ENCODE data around the gene FAM114A1.

The FAM114A1 gene

DNA sequence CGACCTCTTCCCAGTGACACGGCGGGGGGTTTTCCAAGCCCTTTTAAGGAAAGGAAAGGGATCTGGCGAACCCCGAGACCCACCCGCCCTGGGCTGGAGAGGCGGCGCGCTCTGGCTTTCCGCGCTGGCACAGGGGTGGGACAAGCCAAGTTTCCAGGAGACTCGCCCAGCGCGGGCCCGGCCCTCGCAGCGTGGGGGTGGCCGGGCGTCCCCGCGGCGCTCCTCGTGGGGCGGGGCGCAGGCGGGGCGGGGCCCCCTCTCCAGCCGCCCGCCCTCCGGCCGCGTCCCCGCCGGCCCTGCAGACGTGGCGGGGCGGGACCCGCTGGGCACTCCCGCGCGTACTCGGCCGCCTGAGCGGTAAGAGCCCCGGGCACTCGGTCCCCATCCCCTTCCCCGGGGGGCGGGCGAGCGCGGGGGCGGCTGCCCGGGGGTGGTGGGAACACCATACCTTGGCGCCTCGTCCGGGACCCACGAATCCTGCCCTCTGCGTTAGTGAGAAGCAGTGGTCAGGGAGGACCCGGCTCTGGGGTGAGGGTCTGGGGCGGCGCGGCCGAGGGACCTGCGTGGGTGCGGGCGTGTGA, at the start of gene FAM114A1:
FAM114A1 (plus strand) TSS at position 329 of the 581 bp plus-strand sequence. CDS start 10,273 bp downstream, outside the sequence.
- peak; percentile 46 to 78 for DNase-seq

DNA sequence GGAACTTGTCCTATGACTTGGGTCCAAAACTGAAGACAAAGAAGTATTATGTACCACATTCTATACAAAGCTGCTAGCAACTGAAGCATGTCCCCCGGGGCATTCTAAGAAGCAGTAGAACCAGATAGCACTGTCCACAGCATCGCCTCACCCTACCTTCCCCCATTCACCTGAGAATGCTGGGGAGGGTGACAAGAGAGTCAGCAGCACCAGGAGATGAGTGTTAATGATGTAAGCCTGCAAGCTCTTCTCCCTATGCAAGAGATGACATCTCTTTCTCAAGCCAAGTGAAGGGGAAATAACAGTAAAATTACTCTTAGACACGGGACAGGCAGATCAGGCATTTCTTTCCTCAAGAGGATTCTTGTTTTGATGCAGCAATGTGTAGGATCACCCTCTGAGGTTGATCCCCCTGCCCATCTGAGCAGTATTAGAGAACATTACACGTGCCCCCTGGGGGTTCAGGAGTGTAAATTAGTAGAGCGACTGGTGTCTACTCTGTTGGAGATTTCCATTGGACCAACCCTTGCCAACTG, 49.1 kb upstream of the FAM114A1 start:
- no peak for DNase-seq

DNA sequence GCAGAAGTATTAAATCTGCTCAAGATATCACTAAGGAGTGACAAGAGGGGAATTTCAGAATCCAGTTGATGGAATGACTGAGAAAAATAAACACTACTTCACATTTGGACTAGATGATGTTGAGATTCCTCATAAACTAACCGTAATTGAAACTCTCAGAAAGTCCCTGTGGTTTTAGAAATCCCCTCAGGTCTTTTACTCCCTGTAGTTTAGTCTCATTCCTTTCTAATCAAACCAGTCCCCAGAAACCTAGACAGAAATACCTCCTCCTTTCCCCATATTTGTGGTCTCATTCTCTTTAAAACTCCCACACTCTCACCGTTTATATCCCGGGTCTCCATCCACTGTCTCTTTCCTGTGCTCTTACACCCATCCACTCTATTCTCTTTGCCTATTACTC, 48.0 kb upstream of the FAM114A1 start:
- DNase-seq = no peak

DNA sequence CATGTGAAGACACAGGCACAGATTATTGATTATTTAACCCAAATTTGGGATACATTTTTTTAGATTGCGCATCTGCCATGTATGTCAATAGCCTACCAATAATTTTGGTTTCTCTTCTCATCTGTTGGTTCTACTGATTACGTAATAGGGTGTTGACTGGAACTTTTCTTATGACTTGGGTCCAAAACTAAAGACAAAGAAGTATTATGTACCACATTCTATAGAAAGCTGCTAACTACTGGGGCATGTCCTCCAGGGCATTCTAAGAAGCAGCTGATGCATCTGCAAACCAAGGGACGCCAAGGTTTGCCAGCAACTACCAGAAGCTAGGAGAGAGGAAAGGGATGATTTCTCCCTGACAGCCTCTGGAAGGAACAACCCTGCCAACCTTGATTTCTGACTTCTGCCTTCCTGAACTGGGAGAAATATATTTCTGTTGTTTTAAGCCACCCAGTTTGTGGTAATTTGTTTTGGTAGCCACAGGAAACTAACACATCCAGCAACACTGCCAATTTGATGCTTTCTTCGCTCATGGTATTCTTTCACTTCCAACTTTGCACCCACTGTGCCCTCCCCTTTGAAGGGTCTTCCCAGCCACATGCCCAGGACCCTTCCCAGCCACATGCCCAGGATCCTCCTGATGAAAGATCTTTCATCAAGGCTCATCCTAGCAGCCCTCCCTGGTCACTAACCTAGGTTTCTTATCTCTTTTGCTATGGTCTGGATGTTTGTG, 47.1 kb upstream of the FAM114A1 start:
- no peak for DNase-seq

DNA sequence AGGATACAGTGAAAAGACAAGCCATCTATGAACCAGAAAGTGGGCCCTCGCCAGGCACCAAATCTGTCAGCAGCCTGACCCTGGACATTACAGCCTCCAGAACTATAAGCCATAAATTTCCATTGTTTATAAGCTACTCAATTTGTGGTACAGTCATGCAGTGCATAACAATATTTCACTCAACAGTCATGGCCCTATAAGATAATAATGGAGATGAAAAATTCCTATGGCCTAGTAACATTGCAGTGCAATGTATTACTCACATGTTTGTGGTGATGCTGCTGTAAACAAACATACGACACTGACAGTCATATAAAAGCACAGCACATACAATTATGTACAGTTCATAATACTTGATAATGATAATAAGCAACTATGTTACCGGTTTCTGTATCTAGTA, 45.9 kb upstream of the FAM114A1 start:
- no peak for DNase-seq

DNA sequence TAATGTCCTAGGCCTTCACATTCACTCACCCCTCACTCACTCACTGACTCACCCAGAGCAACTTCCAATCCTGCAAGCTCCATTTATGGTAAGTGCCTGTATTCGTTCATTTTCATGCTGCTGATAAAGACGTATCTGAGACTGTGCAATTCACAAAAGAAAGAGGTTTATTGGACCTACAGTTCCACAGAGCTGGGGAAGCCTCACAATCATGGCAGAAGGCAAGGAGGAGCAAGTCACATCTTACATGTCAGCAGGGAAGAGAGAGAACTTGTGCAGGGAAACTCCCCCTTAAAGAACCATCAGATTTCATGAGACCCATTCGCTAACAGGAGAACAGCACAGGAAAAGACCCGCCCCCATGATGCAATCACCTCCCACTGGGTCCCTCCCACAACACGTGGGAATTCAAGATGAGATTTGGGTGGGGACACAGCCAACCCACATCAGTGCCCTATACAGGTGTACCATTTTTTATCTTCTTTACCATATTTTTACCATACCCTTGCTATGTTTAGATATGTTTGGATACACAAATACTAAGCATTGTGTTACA, 44.8 kb upstream of the FAM114A1 start:
- no peak for DNase-seq

DNA sequence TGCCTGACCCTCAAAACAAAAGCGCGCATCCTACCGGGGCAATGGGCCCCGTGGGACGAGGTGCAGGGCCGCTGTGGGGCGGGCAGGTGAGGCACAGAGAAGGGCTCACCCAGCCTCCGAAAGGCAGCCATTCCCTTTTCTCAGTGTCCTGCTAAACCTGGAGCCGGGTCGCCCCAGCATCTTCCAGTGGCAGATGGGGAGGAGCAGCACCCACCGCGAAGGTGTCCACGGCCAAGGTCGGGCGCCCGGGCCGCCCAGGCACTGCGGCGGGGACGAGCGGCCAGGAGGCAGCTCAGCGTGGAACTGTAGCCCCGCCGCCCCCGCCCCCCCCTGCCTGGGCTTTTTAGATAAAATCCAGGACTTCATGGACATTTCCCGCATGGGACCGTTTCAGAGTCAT, 43.8 kb upstream of the FAM114A1 start:
- no peak for DNase-seq

DNA sequence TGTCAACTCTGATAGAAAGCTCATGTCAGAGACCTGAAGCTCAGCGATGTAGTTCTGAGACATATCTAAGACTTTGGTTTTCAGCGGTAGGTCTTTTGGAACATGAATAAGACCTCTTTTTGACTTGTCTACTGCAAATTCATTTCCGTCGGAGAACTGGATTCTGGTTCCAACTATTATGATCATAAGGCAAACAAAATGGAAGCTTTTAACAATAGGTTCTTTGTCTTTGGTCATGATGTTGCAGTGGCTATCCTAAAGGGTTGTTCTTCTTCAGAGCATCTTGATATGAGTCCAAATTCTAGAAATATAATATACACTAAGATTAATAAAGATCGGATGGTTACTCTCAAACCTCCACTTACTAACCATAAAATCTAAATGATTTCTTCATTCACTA, 38.4 kb upstream of the FAM114A1 start:
- DNase-seq = no peak

DNA sequence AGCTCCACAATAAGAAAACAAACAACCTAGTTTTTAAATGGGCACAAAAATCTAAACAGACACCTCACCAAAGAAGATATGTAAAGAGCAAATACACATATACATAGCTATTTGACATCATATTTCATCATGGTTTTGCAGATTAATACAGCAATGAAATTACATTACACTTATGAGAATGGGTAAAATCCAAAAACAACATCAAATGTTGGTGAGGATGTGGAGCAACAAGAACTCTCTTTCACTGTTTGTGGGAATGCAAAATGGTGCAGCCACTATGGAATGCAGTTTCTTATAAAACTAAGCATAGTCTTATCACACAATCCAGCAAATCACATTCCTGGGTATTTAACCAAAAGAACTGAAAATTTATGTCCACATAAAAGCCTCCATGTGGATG, 36.0 kb upstream of the FAM114A1 start:
- DNase-seq = no peak

DNA sequence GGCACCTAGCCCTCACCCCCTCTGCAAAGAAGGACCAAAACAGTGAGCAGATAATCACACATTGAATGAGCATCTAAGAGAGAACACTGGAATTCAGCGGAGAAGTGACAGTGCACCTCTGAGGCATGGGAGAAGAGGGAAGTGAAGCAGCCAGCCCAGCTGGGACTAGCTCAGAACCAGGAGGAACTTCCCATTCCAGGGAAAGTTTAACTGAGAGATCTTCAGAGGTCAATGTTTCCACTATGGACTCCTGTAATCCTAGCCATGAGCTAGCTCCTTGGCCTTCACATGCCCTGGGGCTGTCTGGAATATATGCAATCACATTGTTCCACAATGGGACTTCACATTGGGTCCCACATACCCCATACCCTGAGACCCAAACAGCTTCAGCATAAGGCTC, 35.4 kb upstream of the FAM114A1 start:
- DNase-seq = no peak

DNA sequence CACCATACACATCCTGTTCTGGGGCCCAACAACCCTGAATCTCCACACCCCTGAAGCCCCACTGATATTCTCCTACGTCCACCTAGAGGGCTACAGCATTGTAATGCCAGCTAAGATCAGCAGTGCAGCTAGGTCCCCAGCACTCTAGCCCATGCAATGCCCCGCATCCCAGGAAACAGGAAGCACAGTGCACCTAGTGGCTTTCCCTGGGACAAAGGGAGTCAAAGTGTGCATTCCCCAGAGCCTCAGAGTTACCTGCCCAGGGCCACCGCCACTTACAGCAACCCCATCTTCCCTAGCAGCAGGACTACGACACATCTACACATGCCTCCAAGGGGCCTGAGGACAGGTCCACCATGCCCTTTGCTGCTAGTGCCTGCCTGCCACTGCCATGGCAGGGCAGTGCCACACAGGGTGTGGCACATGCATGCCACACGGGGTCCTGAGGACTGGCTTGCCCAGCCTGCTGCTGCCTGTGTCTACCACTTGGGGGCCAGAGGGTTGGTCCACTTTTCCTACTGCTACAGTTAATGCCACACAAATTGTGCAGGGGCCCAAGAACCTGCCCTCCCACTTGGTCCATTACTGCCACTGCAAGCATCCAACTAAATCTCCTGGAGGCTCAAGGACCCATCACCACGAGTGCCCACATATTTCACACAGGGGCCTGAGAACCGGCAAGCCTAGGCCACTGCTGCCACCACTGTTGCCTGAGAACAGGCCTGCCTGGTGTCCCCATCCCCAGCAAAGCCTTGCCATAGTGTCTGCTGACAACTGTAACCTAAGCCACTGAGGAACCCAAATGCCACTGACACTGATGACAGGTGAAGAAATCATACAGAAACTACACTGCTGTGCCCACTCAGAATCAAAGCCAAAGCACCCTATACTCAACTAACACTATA, 34.7 kb upstream of the FAM114A1 start:
- DNase-seq = no peak

DNA sequence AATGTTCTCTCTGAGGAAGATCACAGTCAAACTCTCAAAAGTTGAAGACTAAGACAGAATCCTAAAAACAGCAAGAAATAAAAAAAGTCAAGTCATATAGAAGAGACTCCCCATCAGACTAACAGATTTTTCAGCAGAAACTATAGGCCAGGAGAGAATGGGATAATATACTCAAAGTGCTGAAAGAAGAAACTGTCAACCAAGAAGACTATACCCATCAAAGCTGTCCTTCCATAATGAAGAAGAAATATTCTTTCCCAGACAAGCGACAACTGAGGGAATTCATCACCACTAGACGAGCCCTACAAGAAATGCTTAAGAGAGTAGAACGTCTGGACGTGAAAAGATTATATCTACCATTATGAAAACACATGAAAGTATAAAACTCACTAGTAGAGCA, 33.0 kb upstream of the FAM114A1 start:
- no peak for DNase-seq

DNA sequence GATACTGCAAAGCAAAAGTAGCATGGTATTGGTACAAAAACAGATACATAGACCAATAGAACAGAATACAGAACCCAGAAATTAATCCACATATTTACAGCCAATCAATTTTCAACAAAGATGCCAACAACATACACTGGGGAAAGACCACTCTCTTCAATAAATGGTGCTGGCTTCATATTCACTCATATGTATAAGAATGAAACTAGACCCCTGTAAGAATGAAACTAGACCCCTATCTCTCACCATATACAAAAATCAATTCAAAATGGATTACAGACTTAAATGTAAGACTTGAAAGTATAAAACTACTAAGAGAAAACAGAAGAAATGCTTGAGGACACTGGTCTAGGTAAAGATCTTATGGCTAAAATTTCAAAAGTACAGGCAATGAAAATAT, 30.3 kb upstream of the FAM114A1 start:
- DNase-seq = no peak

DNA sequence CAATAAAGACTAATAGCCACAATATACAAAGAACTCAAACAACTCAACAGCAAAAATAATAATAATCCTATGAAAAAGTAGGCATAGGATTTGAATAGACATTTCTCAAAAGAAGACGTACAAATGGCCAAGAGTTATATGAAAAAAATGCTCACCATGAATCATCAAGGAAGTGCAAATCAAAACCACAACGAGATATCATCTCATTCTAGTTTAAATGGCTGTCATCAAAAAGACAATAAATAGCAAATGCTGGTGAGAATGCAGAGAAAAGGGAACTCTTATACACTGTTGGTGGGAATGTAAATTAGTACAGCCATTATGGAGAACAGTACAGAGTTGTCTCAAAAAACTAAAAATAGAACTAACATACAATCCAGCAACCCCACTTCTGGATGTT, 29.8 kb upstream of the FAM114A1 start:
- DNase-seq = peak in 1 of 2 experiments; percentile 27

DNA sequence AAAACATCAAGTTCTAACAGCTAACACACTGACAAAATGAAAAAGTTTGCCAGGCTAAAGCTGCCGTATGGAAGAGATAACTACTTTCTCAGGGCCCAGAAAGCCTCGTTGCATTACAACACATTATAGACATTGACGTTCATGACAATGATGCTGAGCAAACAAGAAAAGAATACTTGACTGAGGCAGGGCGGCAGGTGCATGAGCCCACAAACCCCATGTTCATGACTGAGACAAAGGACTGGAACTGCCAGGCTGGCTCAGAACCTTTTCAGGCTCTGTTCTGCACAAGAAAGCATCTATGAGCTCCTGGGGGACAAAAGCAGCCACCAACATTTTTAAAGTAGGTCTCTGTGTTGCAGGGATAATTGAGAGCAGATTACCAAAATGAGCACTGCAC, 24.6 kb upstream of the FAM114A1 start:
- no peak for DNase-seq

DNA sequence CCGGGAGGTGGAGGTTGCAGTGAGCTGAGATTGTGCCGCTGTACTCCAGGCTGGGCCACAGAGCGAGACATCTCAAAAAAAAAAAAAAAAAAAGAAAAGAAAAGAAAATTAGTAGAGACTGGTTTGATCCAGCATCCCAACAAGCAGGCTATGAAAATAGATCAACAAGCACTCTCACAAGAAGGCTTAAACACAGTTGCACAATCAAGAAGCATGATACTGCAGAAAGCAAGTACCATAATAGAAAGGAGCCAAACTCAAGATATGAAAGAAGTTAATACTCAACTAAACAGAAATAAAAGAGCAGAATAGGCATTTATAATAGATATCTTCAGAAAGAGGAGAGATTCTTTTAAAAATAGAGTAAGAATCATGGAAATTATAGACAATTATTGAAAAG, 21.6 kb upstream of the FAM114A1 start:
- DNase-seq = no peak

DNA sequence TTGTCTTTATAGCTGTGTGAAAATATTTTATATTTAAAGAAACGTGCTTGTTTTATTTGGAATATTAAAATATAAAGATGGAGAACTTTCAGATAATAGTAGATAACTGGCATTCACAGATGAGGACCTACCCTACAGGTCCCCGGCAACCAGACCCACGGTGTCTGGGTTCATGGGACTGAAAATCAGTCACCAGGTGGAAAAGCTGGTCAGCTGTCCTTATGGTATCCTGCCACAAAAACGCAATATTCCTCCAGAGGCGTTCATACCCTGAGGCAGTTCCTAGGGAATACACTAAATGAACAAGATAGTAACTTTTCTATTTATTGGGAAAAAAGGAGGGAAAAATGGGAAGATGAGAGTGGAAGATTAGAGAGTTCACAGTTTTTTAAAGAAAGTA, 12.1 kb upstream of the FAM114A1 start:
- no peak for DNase-seq

DNA sequence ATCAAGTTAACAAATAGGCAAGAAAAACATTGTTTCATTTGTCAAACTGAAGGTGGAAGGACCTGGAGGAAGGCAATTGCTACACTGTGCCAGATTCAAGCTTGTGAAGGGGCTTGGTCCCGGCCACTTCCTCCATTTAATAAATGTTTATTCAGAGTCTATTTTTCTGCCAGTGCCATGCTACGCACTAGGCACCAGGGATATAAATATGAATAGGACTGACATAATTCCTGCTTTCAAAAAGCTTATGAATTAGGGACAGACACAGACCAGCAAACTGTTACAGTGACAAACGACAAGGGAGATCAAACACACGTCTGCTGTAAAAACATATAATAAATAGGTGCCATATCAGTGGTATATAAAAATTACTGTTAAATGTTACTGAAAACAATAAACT, 11.6 kb upstream of the FAM114A1 start:
- peak in 1 of 2 experiments; percentile 61 for DNase-seq

DNA sequence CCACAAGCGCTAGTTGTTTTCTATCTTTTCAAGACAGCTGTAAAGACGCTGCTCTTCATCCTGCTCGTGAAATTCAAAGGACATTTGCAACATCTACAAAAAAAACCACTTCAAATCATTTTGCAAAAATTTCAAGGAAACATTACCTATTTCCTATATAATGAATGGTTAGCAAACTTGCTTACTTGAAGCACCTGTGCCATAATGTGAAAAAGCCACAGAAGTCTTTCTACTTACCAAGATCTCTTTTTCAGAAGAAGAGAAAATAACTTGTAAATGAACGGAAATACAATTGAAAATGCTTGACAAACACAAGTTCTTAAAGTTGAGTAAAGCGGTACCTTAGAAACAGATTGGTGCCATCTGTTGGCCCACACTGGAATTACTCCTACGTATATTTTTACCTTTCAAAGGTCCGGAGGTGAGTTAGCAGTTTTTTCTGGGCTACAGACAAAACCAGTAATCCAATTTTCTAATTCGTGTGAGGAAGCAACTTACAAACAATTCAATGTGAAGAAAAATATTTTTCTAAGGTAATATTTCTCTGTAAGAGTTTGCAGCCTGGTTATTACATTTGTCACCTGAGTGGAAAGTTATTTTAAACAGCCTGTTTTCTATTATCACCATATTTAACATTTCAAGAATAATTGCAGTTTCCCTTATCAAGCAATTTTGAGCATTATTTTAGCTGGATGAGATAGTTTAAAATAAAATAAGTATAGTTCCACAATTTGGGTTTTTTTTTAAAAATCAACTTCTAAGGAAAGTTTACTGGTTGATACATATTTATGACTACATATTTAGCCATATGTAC, 10.9 kb upstream of the FAM114A1 start, which contains the start of gene TLR6:
TLR6 (minus strand) TSS at position 294 of the 814 bp plus-strand sequence. CDS start 27,344 bp downstream, outside the sequence.
- DNase-seq = peak; percentile 74 to 82

DNA sequence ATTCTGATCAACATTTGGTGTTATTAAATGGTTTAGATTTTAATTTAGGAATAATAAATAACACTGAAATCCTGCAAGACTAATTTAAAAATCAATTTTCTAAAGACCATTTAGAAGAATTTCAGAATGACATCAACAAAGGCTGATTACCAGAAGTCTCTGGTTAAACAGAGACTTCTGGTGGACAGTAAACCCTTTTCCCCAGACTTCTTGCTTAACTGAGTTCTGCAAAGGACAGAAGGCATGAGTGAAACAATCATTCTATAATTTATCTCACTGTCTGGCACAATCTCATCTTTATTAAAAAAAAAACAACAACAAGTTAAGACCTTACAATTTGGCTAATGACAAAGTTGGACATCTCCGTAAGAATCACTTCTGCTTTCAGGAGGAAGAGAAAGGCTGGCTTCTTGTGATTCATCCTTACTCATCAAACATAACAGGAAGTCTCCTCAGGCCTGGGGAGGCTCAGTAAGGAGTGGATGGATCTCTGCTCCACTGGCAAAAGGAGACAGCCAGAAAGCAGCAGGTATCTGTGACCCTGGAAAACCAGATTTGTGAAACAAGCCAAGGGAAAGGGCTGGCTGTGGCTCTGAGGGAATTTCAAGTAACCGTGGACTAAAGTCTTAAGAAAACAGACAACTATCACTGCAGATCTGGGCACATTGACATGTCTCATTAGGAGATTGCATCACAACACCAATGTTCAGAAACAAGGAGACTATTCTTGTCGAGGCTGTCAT, 10.1 kb upstream of the FAM114A1 start:
- DNase-seq = peak; percentile 72 to 91

DNA sequence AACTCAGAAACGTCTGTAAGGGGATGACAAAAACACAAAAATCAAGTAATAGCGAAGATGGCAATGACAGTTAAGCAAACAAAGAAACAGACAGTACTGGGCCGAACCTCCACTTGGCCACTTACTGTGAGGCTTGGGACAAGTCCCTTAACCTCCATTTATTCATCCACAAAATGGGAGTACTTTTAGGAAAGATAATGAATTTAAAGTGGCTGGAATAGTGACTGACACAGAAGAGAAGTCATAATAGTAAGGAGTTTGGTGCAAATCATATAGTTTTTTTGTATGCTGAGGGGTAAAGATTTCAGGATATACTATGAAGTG, 9.5 kb upstream of the FAM114A1 start:
- no peak for DNase-seq

DNA sequence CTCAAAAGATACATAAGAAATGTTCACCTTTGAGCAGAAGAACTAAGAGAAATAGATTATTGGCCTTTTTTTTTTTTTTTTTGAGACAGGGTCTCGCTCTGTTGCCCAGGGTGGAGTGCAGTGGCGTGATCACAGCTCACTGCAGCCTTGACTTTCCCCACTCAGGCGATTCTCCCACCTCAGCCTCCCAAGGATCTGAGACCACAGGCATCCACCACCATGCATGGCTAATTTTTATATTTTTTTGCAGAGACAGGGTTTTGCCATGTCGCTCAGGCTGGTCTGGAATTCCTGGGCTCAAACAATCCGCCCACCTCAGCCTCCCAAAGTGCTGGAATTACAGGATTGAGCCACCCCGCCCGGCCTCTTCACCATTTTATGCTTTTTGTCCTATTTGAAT, 8.1 kb upstream of the FAM114A1 start:
- DNase-seq = no peak
